ENCODE results near the gene LRP1-AS.

The LRP1-AS gene

DNA sequence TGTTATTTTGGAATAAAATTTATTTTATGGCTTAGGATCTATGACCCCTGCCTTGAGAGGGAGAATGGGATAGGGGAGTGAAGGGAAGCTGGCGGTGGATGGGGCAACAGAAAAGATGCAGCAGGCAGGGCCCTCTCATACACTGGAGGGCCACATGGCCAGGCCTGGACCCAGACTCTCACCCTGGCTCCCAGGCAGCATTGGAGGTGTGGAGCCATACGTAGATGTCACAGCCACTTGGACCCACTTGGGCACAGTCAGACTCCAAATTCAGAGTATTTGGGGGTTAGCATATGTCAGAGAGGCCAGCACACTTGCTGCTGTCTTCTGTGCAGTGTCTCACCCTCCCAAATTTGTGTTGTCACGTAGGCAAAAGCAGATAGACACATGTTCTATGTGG is 52.0 kb downstream of the LRP1-AS start:
- DNase-seq, result no peak
